Heart left ventricle (tissue), 13 donors: ENCODE measurements around the gene RGS5.

Source experiments
- POLR2A ChIP-seq, 2 donors: fragments of 450-650 bp; IDR thresholded peaks; one replicate each; pipeline ENCODE4 v1.6.1; 2017; ENCODE audit warnings: antibody characterized with exemption in 2 of 2, mild to moderate bottlenecking in 2 of 2, moderate library complexity in 2 of 2
- TF ChIP-seq, protein P1 (sequence below), 12 donors: fragments of 200-600 bp; sonication (generic) in 4 of 12; IDR thresholded peaks; one replicate each; pipeline versions ENCODE4 v1.5.0 to v1.8.0; 2018 to 2022; ENCODE audit warnings: antibody characterized with exemption in 12 of 12, mild to moderate bottlenecking in 5 of 12
- donor health status: ischemic (EF 13 %, LVEDD 7.1; RV severe dilation, severe dysfunction).
- donor health status: DM: no; HTN: yes; CAD: no.
- donor health status: DM: no; HTN: no; CAD: no.
- donor health status: ischemic (EF 25% LVEDD 6.9; RV normal size, moderate dysfunction).
- donor health status: ischemic (EF 25% LVEDD 5.7; RV mildly dilated, moderate dysfunction).
- donor health status: ischemic (EF 35%, LVEDD 5.7; RV mildly dilated, moderate dysfunction).
- donor health status: nonischemic (EF 11% LVEDD 7.7; RV severe dilation, severe dysfunction).
- donor health status: DM: yes; HTN: yes; CAD: no.
- donor health status: PGD.
- donor health status: ischemic (EF 29% LVEDD 5.4; RV normal size, mild dysfunction).
- donor health status: nonischemic (EF 23%, LVEDD 6.1; RV moderate dilation, normal function).

- no peak for TF ChIP-seq POLR2A (IDR thresholded peaks at IDR 0.05)
- TF ChIP-seq, protein P1, sequence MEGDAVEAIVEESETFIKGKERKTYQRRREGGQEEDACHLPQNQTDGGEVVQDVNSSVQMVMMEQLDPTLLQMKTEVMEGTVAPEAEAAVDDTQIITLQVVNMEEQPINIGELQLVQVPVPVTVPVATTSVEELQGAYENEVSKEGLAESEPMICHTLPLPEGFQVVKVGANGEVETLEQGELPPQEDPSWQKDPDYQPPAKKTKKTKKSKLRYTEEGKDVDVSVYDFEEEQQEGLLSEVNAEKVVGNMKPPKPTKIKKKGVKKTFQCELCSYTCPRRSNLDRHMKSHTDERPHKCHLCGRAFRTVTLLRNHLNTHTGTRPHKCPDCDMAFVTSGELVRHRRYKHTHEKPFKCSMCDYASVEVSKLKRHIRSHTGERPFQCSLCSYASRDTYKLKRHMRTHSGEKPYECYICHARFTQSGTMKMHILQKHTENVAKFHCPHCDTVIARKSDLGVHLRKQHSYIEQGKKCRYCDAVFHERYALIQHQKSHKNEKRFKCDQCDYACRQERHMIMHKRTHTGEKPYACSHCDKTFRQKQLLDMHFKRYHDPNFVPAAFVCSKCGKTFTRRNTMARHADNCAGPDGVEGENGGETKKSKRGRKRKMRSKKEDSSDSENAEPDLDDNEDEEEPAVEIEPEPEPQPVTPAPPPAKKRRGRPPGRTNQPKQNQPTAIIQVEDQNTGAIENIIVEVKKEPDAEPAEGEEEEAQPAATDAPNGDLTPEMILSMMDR (IDR thresholded peaks at IDR 0.05) = no peak
Observed at GRCh38 chr1:163197022-163197421, 5.7 kb downstream of the RGS5 start.
